Chondrocyte (in vitro differentiated cells): ENCODE results near the gene HEXB. TPM values are rescaled to one million over a fixed set of nuclear protein-coding genes. Genes with fewer than 3 reads are reported as not detected.

ENCODE experiments used
- DNase-seq: peaks from one replicate; pipeline ENCODE4 v3.0.0; 2021; ENCODE audit warnings: mixed read lengths, low spot score
- H3K27ac Mint-ChIP-seq: one replicate; pipeline ENCODE4 v1.8.0; 2021; ENCODE audit warnings: mild to moderate bottlenecking, moderate library complexity, mixed read lengths; ENCODE audit not compliant: unreplicated experiment
- H3K27me3 Mint-ChIP-seq: 2 replicates; pipeline ENCODE4 v1.8.0; 2021; ENCODE audit warnings: low read depth, mixed read lengths
- H3K36me3 Mint-ChIP-seq: 2 replicates; pipeline ENCODE4 v1.8.0; 2021; ENCODE audit warnings: low read depth, mixed read lengths
- H3K4me1 Mint-ChIP-seq: 2 replicates; pipeline ENCODE4 v1.8.0; 2021; ENCODE audit warnings: low read depth, mild to moderate bottlenecking, mixed read lengths
- H3K4me3 Mint-ChIP-seq: one replicate; pipeline ENCODE4 v1.8.0; 2021; ENCODE audit warnings: mild to moderate bottlenecking, moderate library complexity, mixed read lengths; ENCODE audit not compliant: unreplicated experiment
- H3K9me3 Mint-ChIP-seq: 2 replicates; pipeline ENCODE4 v1.8.0; 2021; ENCODE audit warnings: low read depth, mixed read lengths
- CTCF ChIP-seq: fragments of 200-600 bp; sonication (generic); IDR thresholded peaks from 2 replicates; pipeline ENCODE4 v1.5.0; 2021; ENCODE audit warnings: antibody characterized with exemption, mild to moderate bottlenecking, moderate library complexity
- total RNA-seq: library from RNA; stranded (reverse); gene quantifications from 3 replicates; pipeline ENCODE4 v1.2.1, GENCODE V29; 2021

Gene HEXB
- total RNA-seq, 1 donor from 2014 or later = 126 TPM

GRCh38 chr5:74762599-74762998, 77.6 kb downstream of the HEXB start:
- Mint-ChIP-seq H3K27me3 (no peaks in the 10 kb centered on the region), H3K4me1 (peaks cover 26% of the 10 kb centered on the region), H3K36me3 (peaks cover 7% of the 10 kb centered on the region), H3K4me3 (no peak overlapping the region), H3K27ac (no peak overlapping the region), H3K9me3 (no peaks in the 10 kb centered on the region)
- no peak for DNase-seq
- no peak for TF ChIP-seq CTCF

- Mint-ChIP-seq H3K9me3 (no peaks in the 10 kb centered on the region), H3K4me1 (peaks cover 34% of the 10 kb centered on the region), H3K27me3 (no peaks in the 10 kb centered on the region), H3K4me3 (no peak overlapping the region), H3K27ac (no peak overlapping the region), H3K36me3 (peaks cover 6% of the 10 kb centered on the region)
- TF ChIP-seq CTCF = no peak
- no peak for DNase-seq
Observed at GRCh38 chr5:74763504-74763903, 78.5 kb downstream of the HEXB start.

- H3K4me1 Mint-ChIP-seq = peaks cover 36% of the 10 kb centered on the region
- H3K27me3 Mint-ChIP-seq = no peaks in the 10 kb centered on the region
- DNase-seq = no peak
- H3K4me3 Mint-ChIP-seq = peak overlapping the region; percentile 47
- peaks cover 9% of the 10 kb centered on the region for H3K36me3 Mint-ChIP-seq
- H3K27ac Mint-ChIP-seq = no peak overlapping the region
- no peaks in the 10 kb centered on the region for H3K9me3 Mint-ChIP-seq
- no peak for TF ChIP-seq CTCF
Observed at GRCh38 chr5:74765201-74765600, 80.2 kb downstream of the HEXB start.

GRCh38 chr5:74765929-74766328, 80.9 kb downstream of the HEXB start:
- no peak for TF ChIP-seq CTCF
- peaks cover 10% of the 10 kb centered on the region for H3K36me3 Mint-ChIP-seq

GRCh38 chr5:74766418-74766848, 81.4 kb downstream of the HEXB start:
- no peaks in the 10 kb centered on the region for H3K9me3 Mint-ChIP-seq
- H3K27ac Mint-ChIP-seq = peak overlapping the region; percentile 97
- H3K36me3 Mint-ChIP-seq = peaks cover 10% of the 10 kb centered on the region
- peak overlapping the region; percentile 99 for H3K4me3 Mint-ChIP-seq
- peak; percentile 78 for TF ChIP-seq CTCF
- H3K27me3 Mint-ChIP-seq = no peaks in the 10 kb centered on the region
- no peak for DNase-seq
- peaks cover 36% of the 10 kb centered on the region for H3K4me1 Mint-ChIP-seq

More at GRCh38 chr5:74765929-74766328, 80.9 kb downstream of the HEXB start:
- H3K4me3 Mint-ChIP-seq = peak overlapping the region; percentile 99
- H3K27me3 Mint-ChIP-seq = no peaks in the 10 kb centered on the region
- no peaks in the 10 kb centered on the region for H3K9me3 Mint-ChIP-seq
- H3K27ac Mint-ChIP-seq = no peak overlapping the region
- peaks cover 36% of the 10 kb centered on the region for H3K4me1 Mint-ChIP-seq
- no peak for DNase-seq
